ENCODE results near the gene C3. TPM values are rescaled to one million over a fixed set of nuclear protein-coding genes. Genes with fewer than 3 reads are reported as not detected.

Gene C3
- total and polyA plus RNA-seq, 2 of the 13 experiments (the other 11 are each of a cell fraction or from before 2014, with no cell fraction given), result 1,455 to 6,272 TPM

- no peak overlapping the region for H3K27ac ChIP-seq (ENCODE audit: extremely low read length, insufficient read depth, low read length)
- H3K79me2 ChIP-seq (ENCODE audit: insufficient read depth, low read length), result no peaks in the 10 kb centered on the region
- intact Hi-C loops (cut with micrococcal nuclease; ENCODE audit: unreplicated experiment) (no loop called here), in situ Hi-C loops (cut with HindIII; ENCODE audit: extremely low pct_ligation_motif_present, low pct_unique_long_range_greater_than_20kb) (no loop called here)
- no TSS peak for BruUV-seq (replicated peaks)
- no peak overlapping the region for H3K4me3 ChIP-seq (replicated peaks in 1 of 3; ENCODE audit: insufficient read depth in 1 of 3, low read depth in 2 of 3, low read length in 3 of 3)
- peak; percentile 12 for ATAC-seq
- 95% methylated on average over 4 of the region's 8 CpGs for WGBS (ENCODE audit: low lambda C conversion rate)
- H3K4me2 ChIP-seq (ENCODE audit: low read depth, low read length), result no peak overlapping the region
- no peak overlapping the region for H2AFZ ChIP-seq (ENCODE audit: low read length)
- ChIA-PET CTCF (ENCODE audit: low intra/inter-chr PET ratio, low total read pairs) (no interaction called here), POLR2A (interaction anchor here (0.6 kb wide), 1 partner anchor 185 kb away, joined by 3 read pairs; no protein-coding TSS in a partner anchor)
- no peaks in the 10 kb centered on the region for H3K9me3 ChIP-seq (ENCODE audit: low read length)
- no peak for DNase-seq (ENCODE audit: low spot score)
- H3K4me1 ChIP-seq (ENCODE audit: insufficient read depth, low read length), result no peaks in the 10 kb centered on the region
- H3K9ac ChIP-seq (ENCODE audit: insufficient read depth, low read depth, low read length), result no peak overlapping the region
- peaks cover 77% of the 10 kb centered on the region for H4K20me1 ChIP-seq (ENCODE audit: insufficient read depth, low read length)
- no peak for FAIRE-seq
- H3K27me3 ChIP-seq (ENCODE audit: control insufficient read depth in 1 of 2, insufficient read depth in 2 of 2, low read length in 2 of 2), result no peaks in the 10 kb centered on the region
- H3K36me3 ChIP-seq (replicated peaks in 1 of 2; ENCODE audit: control insufficient read depth in 1 of 2, insufficient read depth in 2 of 2, low read length in 2 of 2), result peaks cover 53 to 89% of the 10 kb centered on the region in 2 experiments
- TF ChIP-seq RBM22 (optimal IDR thresholded peaks at IDR 0.05; ENCODE audit: low read length) (peak; percentile 39), ZNF7 (CRISPR knock-in tag; IDR thresholded peaks at IDR 0.05) (no peak), POLR2G (IDR thresholded peaks at IDR 0.05; ENCODE audit: low read depth, low read length) (0 out of 2 replicates have a peak, but pooled peaks have one; percentile 38), ZFP37 (CRISPR knock-in tag; IDR thresholded peaks at IDR 0.05; ENCODE audit: borderline replicate concordance) (no peak), SSRP1 (CRISPR knock-in tag; IDR thresholded peaks at IDR 0.05) (0 out of 2 replicates have a peak, but pooled peaks have one; percentile 12), FOXA1 (IDR thresholded peaks at IDR 0.05) (no peak), FOXA1 (CRISPR knock-in tag; IDR thresholded peaks at IDR 0.05) (no peak), AGO2 (optimal IDR thresholded peaks at IDR 0.05; ENCODE audit: low read depth, low read length) (peak; percentile 86), SMAD3 (CRISPR knock-in tag; IDR thresholded peaks at IDR 0.05) (no peak), KDM5B (CRISPR knock-in tag; IDR thresholded peaks at IDR 0.05; ENCODE audit: borderline replicate concordance) (no peak)
Measured at GRCh38 chr19:6679139-6679538, 41.3 kb downstream of the C3 start.

GRCh38 chr19:6678690-6679109, 41.8 kb downstream of the C3 start:
- intact Hi-C loops (cut with micrococcal nuclease; ENCODE audit: unreplicated experiment) (no loop called here), in situ Hi-C loops (cut with HindIII; ENCODE audit: extremely low pct_ligation_motif_present, low pct_unique_long_range_greater_than_20kb) (no loop called here)
- H3K4me3 ChIP-seq (replicated peaks in 1 of 3; ENCODE audit: insufficient read depth in 1 of 3, low read depth in 2 of 3, low read length in 3 of 3), result no peak overlapping the region
- BruUV-seq (replicated peaks), result no TSS peak
- ChIA-PET POLR2A (interaction anchor here (0.6 to 1.1 kb wide), 2 partner anchors 10 to 186 kb away, joined by 3 read pairs; no protein-coding TSS in a partner anchor), CTCF (ENCODE audit: low intra/inter-chr PET ratio, low total read pairs) (no interaction called here)
- H2AFZ ChIP-seq (ENCODE audit: low read length), result no peak overlapping the region
- peak; percentile 3 for ATAC-seq
- no peaks in the 10 kb centered on the region for H3K27me3 ChIP-seq (ENCODE audit: control insufficient read depth in 1 of 2, insufficient read depth in 2 of 2, low read length in 2 of 2)
- no peaks in the 10 kb centered on the region for H3K4me1 ChIP-seq (ENCODE audit: insufficient read depth, low read length)
- H3K9ac ChIP-seq (ENCODE audit: insufficient read depth, low read depth, low read length), result no peak overlapping the region
- H3K27ac ChIP-seq (ENCODE audit: extremely low read length, insufficient read depth, low read length), result no peak overlapping the region
- no peaks in the 10 kb centered on the region for H3K79me2 ChIP-seq (ENCODE audit: insufficient read depth, low read length)
- H4K20me1 ChIP-seq (ENCODE audit: insufficient read depth, low read length), result peaks cover 73% of the 10 kb centered on the region
- H3K9me3 ChIP-seq (ENCODE audit: low read length), result no peaks in the 10 kb centered on the region
- H3K36me3 ChIP-seq (replicated peaks in 1 of 2; ENCODE audit: control insufficient read depth in 1 of 2, insufficient read depth in 2 of 2, low read length in 2 of 2), result peaks cover 50 to 85% of the 10 kb centered on the region in 2 experiments
- no peak for DNase-seq (ENCODE audit: low spot score)
- no peak overlapping the region for H3K4me2 ChIP-seq (ENCODE audit: low read depth, low read length)
- no peak for FAIRE-seq
- 94% methylated on average over 4 of the region's 4 CpGs for WGBS (ENCODE audit: low lambda C conversion rate)
- 0 out of 2 replicates have a peak, but pooled peaks have one; percentile 59 for TF ChIP-seq IKZF1 (IDR thresholded peaks at IDR 0.05)
- TF ChIP-seq ZNF33B (CRISPR knock-in tag; IDR thresholded peaks at IDR 0.05), result no peak
- peak; percentile 23; the same call in 1 of the 2 replicates for TF ChIP-seq SSRP1 (CRISPR knock-in tag; IDR thresholded peaks at IDR 0.05)
- peak; percentile 76; the same call in 1 of the 2 replicates for TF ChIP-seq POLR2AphosphoS2 (IDR thresholded peaks at IDR 0.05; ENCODE audit: low read depth, low read length)
- peak; percentile 35 to 58; a peak in 3 of 4 replicates for TF ChIP-seq POLR2A (IDR thresholded peaks at IDR 0.05; ENCODE audit: insufficient read depth in 1 of 2, low read depth in 2 of 2, low read length in 2 of 2)
- TF ChIP-seq FUBP1 (CRISPR knock-in tag; IDR thresholded peaks at IDR 0.05; ENCODE audit: borderline replicate concordance), result peak; percentile 46; the same call in 1 of the 2 replicates
- TF ChIP-seq PAF1 (CRISPR knock-in tag; IDR thresholded peaks at IDR 0.05), result 0 out of 2 replicates have a peak, but pooled peaks have one; percentile 7
- TF ChIP-seq ZNF589 (CRISPR knock-in tag; conservative IDR thresholded peaks at IDR 0.05), result no peak
- 0 out of 2 replicates have a peak, but pooled peaks have one; percentile 38 for TF ChIP-seq REL (CRISPR knock-in tag; conservative IDR thresholded peaks at IDR 0.05)
- TF ChIP-seq TERF1 (CRISPR knock-in tag; IDR thresholded peaks at IDR 0.05), result no peak
